ENCODE data around the gene STAC3.
A peak's percentile ranks its signal among the peaks of the same experiment; 100 is the strongest.

STAC3 gene

DNA sequence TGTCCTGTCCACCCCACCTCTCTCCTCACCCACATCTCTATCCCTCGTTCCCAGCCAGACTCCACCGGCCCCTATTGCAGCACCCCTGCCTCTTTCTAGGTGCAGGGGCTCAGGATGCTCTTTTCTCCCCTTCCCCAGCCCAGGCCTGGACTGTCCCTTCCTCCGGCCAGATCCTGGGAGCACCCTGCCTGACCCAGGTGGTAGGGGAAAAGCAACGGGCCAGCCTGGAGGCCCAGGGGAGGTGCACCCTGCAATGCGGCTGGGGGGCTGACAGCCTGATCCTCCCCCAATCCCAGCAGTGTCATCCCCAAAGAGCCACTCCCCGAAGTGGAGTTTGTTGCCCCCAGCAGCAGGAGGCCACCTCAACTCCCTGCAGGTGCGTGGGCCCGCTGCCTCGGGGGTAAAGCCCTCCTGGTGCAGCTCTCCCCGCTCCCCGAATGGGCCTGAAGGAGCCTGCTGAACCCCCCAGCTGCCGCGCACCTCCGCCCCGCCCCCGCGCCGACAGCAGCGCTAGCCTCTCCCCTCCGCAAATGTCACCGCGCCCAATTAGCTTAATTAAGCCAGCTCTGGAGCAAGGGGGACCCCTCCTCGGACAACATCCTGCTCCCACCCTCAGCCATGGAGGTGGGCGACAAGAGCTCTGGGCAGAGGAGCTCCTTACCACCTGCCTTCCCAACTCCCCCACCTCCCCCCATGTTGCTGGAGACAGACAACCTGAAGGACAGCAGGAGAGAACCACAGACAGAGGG, 29.6 kb downstream of the STAC3 start:
- no peak for DNase-seq

- no peak for DNase-seq
Measured at GRCh38 chr12:57220770-57221168, 30.2 kb downstream of the STAC3 start.

- no peak for DNase-seq
Measured at GRCh38 chr12:57219993-57220754, 30.8 kb downstream of the STAC3 start.

- no peak for DNase-seq
Measured at GRCh38 chr12:57219205-57219992, 31.6 kb downstream of the STAC3 start.

- DNase-seq: no peak
Measured at GRCh38 chr12:57218030-57218853, 32.7 kb downstream of the STAC3 start.

GRCh38 chr12:57216921-57217879, 33.8 kb downstream of the STAC3 start:
- DNase-seq: no peak

- DNase-seq: no peak
Measured at GRCh38 chr12:57216014-57216911, 34.7 kb downstream of the STAC3 start, which contains the start of gene NXPH4. Gene NXPH4 (plus strand): TSS chr12:57216794. CDS start chr12:57216970, 176 bp downstream.

- DNase-seq: no peak
Measured at GRCh38 chr12:57215668-57216013, 35.3 kb downstream of the STAC3 start.

DNA sequence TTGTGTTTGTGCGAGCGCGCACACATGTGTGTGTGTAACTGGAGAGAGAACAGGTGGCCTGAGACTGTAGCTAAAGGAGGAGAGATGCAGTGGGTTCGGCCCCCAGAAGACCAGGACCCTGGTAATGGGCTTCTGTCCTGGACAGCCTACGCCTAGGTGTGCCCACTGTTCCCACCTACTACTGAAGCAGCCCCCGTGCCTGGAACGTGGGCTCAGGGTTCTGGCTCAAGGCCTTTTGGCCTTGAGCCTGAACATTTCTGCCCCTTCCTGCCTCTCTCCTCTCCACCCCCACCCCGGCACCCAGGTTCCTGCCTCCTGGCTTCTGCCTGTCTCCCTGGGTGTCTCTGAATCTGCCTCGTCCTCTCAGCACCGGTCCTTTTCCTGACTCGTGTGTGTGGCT, 35.9 kb downstream of the STAC3 start:
- no peak for DNase-seq

GRCh38 chr12:57214398-57214781, 36.6 kb downstream of the STAC3 start:
- peak; percentile 5 for DNase-seq

DNA sequence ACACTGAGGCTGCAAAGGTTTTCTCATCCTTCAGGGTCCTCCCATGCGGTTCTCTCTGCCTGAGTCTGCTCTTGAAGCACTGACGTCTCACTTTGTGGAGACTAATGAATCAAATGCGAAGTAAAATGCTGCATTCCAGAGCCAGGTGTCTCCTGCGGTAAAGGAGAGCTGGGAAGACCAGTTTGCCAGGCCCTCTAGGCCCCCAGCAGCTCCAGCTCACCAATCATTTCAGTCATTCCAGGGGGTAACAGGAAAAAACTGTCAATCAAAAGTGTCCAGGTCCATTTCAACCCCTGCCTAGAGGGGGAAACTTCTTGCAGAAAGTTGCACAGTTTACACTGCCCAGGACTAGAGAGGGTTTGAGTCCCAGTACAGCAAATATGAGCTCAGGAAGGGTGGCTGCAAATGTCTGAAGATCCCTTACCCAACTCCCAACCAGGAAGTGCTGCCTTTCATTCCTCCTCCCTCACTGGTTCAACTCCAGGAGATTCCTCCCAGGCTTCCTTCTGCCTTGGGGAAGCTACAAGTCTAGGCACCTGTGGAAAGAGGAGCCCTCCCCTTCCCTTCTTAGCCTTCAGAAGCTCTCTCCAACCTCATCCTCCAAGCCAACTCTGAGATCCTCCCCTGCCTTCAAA, 37.1 kb downstream of the STAC3 start:
- no peak for DNase-seq

- DNase-seq: peak; percentile 38
Measured at GRCh38 chr12:57213058-57213715, 37.8 kb downstream of the STAC3 start.

DNA sequence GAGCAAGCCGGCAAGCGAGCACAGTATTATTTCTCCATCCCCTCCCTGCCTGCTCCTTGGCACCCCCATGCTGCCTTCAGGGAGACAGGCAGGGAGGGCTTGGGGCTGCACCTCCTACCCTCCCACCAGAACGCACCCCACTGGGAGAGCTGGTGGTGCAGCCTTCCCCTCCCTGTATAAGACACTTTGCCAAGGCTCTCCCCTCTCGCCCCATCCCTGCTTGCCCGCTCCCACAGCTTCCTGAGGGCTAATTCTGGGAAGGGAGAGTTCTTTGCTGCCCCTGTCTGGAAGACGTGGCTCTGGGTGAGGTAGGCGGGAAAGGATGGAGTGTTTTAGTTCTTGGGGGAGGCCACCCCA, 38.3 kb downstream of the STAC3 start:
- no peak for DNase-seq

- no peak for DNase-seq
Measured at GRCh38 chr12:57211791-57212700, 38.9 kb downstream of the STAC3 start.

DNA sequence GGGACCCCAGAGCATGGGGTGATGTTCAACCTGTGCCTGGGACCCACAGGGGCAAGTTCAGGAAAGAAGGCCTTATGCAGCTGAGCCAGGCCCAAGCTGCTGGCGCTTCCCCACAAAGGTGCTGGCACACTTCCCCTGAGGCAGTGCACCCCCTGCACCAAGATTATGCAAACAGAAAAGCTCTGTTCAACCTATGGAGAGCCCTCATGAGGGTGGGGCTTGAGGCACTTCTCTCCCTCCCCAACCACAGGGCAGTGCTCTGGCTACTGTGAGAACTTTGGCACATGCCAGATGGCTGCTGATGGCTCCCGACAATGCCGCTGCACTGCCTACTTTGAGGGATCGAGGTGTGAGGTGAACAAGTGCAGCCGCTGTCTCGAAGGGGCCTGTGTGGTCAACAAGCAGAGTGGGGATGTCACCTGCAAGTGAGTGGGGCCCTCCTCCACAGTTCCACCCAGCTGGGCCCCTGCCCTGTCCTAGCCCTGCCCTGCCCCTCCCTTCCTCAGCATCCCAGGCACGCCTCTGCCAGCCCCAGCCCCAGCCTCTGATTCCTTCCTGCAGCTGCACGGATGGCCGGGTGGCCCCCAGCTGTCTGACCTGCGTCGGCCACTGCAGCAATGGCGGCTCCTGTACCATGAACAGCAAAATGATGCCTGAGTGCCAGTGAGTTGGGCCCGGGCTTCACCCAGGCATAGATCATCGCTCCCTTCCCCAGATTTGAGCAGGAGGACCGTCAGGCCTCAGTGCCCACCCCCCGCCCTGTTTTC, 39.9 kb downstream of the STAC3 start:
- no peak for DNase-seq

GRCh38 chr12:57210461-57210860, 40.5 kb downstream of the STAC3 start:
- no peak for DNase-seq

DNA sequence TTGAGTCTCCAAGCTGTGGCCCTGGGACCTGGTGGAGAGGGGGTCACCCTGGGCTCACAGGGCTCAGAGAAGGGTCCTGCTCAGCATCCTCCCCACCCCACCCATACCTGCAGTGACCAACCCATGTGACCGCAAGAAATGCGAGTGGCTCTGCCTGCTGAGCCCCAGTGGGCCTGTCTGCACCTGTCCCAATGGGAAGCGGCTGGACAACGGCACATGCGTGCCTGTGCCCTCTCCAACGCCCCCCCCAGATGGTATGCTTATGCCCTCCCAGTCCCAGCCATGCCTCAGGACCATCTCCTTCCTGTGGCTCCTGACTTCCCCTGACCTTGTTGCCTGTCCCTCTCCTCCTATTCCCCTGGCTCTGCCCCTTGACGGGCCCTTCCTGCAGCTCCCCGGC, 41.1 kb downstream of the STAC3 start:
- DNase-seq: no peak

Measured in GF-D8 (cell line).